ENCODE results near the gene CNN2.

The CNN2 gene

DNA sequence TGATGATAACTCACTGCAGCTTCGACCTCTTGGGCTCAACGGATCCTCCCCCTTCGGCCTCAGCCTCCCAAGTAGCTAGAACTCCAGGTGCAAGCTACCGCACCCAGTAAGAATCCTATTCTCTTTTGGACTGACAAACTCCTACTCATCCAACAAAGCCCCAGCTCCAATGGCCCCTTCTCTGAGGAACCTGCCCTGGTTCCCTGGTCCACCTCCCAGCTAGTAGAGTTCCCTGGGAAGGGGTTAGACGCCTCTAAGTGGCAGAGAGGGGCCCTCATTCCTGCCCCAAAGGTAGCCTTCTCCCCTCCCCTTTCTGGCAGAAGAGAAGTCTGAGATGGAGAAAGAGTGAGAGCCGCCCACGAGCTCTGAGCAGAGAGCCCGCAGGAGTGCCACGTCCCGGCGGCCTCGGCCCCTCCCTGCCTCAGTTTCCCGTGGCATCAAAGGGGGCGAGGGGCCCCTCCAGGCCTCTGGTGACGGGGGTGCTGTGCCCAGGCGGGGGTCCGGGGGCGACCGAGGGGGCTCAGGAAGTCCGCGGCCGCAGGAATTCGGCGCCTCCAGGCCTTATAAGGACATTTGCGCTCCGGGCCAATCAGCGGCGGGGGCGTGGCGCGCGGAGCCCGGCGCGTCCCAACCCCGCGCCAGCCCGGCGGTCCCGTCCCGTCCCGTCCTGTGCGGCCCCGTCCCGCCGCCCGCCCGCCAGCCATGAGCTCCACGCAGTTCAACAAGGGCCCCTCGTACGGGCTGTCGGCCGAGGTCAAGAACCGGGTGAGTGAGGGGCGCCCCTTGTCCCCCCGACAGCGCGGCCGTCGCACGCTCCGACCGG is at the start of gene CNN2:
TSS of gene CNN2 (plus strand) at position 649 of the 823 bp plus-strand sequence. CDS start at position 703, 54 bp downstream.
- peak; percentile 58 for TF ChIP-seq POLR2A (IDR thresholded peaks at IDR 0.05; ENCODE audit: low read depth, low read length)
- DNase-seq (ENCODE audit: insufficient read length, low spot score) (peak; percentile 83), FAIRE-seq (no peak)

DNA sequence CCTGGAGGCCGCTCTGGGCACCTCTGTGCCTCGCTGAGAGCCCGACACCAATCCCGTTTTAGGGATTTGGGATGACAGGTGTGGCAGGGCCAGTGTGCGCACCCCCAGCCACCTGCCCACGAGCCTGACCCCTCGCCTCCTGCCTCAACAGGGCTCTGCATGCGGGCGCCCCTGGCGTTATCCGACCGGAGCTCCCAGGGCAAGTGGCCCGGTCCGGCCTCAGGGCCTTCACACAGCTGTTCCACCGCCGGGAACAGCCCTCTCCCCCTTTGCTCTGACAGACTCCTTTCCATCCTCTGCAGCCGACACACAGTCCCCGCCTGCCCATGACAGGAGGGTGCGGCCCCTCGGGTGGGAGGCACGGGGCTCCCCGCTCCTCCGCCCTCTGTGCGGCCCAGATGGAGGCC is 49.3 kb upstream of the CNN2 start:
- FAIRE-seq (no peak), DNase-seq (ENCODE audit: insufficient read length, low spot score) (no peak)
- TF ChIP-seq POLR2A (IDR thresholded peaks at IDR 0.05; ENCODE audit: low read depth, low read length), result no peak

DNA sequence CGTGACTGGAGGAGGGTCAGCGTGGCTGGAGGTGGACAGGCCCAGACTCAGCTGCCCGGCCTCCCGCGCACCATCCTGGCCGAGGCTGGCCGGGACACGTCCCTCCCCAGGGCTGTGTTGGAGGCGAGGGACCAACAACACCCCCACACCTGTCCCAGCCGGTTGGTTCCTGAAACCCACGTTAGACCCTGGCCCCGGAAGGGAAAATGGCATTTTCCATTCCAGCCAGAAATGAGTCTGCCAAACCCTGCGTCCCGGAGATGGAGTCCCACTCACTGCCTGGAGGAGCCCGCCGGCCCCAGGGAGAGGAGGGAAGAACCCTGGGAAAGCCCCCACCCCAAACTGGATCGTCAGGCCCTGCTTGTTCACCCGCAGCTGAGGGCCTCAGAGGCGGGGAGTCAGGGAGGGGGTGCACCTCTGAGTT is 47.1 kb upstream of the CNN2 start:
- no peak for TF ChIP-seq POLR2A (IDR thresholded peaks at IDR 0.05; ENCODE audit: low read depth, low read length)
- DNase-seq (ENCODE audit: insufficient read length, low spot score) (no peak), FAIRE-seq (no peak)

DNA sequence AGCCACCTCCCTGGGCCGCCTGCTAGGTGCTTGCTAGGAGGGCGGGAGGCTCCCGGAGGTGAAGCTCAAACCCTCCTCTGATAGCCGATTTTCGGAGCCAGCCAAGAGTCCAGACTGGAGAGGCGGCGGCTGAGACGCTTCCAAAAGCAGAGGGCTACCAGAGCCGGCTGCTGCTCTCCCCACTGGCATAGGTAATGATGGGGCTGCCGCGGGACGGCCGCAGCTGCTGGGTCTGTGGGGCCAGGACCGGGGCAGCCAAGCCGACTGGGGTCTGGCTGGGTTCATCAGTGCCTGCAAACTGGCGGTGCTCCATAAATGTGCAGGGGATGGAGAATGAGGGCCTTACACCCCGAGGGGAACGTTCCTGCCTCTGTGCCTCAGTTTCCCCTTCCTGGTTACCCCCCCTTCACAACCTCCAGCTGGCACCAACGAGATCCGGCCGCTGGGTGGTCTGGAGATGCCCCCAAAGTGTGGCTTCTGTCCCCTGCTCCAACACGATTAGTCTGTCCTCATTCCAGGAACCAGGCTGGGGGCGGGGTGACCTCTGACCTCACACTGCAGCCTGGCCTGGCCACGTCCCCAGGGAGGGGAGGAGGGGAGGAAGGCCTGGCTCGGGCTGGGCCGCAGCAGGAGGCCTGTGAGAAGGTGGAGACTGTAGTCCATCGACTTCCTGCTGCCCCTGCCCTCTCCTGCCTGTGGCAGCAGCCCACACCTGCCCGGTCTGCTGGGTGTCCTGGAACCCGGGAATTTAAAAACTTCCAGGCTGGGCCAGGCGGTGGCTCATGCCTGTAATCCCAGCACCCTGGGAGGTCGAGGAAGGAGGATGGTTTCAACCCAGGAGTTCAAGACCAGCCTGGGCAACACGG is 46.0 kb upstream of the CNN2 start:
- DNase-seq (ENCODE audit: insufficient read length, low spot score) (no peak), FAIRE-seq (no peak)

DNA sequence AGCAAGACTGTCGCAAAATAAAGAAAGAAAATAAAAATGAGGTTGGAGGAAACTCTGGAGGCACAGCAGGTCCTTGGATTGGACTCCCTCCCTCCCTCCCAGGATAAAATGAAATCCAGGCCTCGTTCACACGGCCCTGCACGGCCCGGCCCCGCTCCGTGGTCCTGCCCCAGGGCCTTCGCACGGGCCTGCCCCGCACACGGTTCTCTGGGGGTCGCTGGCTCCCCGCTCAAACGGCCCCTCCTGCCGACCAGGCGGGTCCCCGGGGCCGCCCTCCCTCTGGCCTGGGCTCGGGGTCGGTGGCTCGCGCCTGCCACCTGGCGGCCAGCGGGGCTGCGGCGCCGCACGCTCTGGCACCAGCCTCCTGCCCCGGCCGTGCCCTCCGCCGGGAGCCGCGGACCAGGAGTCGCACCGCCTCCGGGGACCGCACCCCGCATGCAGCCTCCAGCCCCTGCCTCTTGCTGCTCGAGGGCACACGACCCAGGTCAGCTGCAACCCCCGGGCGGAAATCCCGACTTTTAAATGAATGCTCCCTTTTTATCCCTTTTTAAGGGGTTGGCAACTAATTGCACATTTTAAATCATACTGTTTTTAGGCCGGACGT is 43.7 kb upstream of the CNN2 start:
- FAIRE-seq (no peak), DNase-seq (ENCODE audit: insufficient read length, low spot score) (peak; percentile 93)
- no peak for TF ChIP-seq POLR2A (IDR thresholded peaks at IDR 0.05; ENCODE audit: low read depth, low read length)

More for the DNA sequence above, 46.0 kb upstream of the CNN2 start:
- no peak for TF ChIP-seq POLR2A (IDR thresholded peaks at IDR 0.05; ENCODE audit: low read depth, low read length)

DNA sequence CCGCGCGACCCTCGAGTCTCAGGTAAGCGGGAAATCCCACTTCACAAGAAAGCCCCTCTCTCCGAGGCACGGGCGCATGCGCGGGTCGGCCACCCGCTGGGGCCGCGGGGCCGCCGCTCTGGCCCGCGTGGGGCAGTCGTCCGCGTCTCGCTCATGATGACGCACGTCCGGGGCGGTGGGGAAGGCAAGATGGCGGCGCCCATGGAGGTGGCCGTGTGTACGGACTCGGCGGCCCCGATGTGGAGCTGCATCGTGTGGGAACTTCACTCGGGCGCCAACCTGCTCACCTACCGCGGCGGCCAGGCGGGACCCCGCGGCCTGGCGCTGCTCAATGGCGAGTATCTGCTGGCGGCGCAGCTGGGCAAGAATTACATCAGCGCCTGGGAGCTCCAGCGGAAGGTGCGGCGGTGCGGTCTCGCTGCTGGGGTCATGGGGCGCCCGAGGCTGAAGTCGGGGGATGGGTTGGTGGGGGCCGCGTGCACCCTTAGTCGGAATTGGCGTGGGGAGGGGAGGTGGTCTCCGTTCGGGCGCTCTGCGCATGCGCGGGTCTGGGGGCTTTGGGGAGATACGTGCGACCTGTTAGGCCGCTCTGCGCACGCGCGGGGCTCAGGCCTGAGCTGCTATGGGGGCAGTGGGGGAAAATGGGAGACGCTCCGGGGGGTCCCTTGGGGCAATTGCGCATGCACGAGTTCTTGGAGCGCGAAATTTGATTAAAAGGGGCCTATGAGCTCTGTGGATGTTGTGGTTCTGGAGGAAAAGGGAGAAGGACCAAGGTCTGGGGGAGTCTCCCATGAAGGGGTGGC is 42.0 kb upstream of the CNN2 start, which contains the start of gene WDR18:
TSS of gene WDR18 (plus strand) at position 181 of the 803 bp plus-strand sequence. CDS start at position 190, 9 bp downstream.
- TF ChIP-seq POLR2A (IDR thresholded peaks at IDR 0.05; ENCODE audit: low read depth, low read length), result peak; percentile 53
- DNase-seq (ENCODE audit: insufficient read length, low spot score), result peak; percentile 96
- FAIRE-seq, result no peak

DNA sequence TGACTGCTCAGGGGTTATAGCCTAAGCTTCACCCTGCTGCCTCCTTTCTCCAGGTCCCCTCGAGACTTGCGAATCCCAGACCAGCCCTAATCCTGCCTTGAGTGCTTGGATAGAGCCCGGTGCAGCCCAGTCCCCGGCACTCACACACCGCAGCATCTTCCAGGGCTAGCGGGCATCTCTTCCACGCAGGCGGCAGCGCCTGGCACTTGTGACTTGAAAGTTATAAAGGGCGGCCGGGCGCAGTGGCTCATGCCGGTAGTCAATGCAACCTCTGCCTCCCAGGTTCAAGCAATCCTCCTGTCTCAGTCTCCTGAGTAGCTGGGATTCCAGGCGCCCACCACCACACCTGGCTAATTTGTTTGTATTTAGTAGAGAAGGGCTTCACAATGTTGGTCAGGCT is 40.3 kb upstream of the CNN2 start:
- TF ChIP-seq POLR2A (IDR thresholded peaks at IDR 0.05; ENCODE audit: low read depth, low read length), result no peak
- no peak for FAIRE-seq
- DNase-seq (ENCODE audit: insufficient read length, low spot score), result no peak

DNA sequence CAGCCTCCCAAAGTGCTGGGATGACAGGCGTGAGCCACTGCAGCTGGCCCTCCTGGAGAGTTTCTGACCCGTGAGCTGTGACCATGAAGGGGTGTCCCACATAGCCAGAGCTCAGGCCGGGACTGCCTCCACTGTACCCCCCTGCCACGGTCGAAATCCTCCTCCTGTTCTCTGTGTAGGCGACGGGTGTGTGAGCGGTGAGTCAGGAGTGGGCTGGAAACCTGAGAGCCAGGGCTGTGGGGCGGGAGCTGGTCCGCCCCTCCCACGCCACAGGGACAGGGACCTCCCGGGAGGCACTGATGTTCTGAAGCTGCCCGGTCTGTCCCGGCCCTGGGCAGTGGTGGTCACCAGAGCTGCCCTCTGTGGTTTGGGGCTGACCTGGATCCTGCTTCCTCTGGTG is 38.3 kb upstream of the CNN2 start:
- no peak for FAIRE-seq
- no peak for TF ChIP-seq POLR2A (IDR thresholded peaks at IDR 0.05; ENCODE audit: low read depth, low read length)
- DNase-seq (ENCODE audit: insufficient read length, low spot score), result no peak

DNA sequence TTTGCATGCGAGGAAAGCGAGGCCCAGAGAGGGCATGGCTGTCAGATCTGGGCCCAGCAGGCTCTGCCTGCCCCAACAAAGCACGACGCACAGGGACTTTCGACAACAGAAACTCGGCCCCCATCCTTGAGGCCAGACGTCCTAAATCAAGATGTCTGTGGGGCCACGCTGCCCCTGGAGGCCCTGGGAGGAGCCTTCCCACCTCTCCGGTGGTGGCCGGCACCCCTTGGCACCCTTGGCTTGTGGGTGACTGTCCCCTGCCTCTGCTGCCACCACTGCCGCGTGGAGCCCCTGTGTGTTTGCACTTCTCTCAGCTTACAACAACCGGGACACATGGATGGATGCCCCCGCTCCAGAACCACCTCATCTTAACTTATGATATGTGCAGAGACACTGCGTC is 37.9 kb upstream of the CNN2 start:
- no peak for DNase-seq (ENCODE audit: insufficient read length, low spot score)
- no peak for FAIRE-seq
- no peak for TF ChIP-seq POLR2A (IDR thresholded peaks at IDR 0.05; ENCODE audit: low read depth, low read length)

DNA sequence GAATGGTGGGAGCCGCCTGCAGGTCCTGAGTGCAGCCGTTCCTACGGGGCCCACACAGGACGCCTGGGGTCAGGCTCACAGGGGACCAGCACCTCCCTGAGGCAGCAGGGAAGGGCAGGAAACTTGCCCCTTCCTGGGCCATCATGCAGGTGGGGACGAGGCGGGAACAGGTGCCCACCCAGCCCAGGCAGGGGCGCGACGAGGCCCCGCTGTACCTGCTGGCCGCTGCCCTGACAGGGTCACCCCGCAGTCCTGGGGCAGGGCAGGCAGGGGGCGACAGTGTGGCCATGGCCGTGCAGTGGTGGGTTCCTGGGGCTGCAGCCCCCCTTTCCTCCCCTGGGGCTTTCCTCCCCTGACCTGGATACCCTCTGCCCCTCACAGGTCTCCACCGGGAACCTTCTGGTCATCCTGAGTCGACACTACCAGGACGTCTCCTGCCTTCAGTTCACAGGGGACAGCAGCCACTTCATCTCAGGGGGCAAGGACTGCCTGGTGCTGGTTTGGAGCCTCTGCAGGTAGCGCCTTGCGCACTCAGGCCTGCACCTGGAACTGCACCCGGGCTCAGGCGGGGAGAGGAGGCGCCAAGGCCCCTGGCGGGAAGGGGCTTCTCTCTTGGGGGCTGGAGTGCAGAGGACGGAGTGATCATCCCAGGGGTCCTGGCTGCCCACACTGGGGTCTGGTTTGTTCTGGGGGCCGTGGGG is 36.9 kb upstream of the CNN2 start:
- TF ChIP-seq POLR2A (IDR thresholded peaks at IDR 0.05; ENCODE audit: low read depth, low read length), result no peak
- DNase-seq (ENCODE audit: insufficient read length, low spot score) (no peak), FAIRE-seq (no peak)

DNA sequence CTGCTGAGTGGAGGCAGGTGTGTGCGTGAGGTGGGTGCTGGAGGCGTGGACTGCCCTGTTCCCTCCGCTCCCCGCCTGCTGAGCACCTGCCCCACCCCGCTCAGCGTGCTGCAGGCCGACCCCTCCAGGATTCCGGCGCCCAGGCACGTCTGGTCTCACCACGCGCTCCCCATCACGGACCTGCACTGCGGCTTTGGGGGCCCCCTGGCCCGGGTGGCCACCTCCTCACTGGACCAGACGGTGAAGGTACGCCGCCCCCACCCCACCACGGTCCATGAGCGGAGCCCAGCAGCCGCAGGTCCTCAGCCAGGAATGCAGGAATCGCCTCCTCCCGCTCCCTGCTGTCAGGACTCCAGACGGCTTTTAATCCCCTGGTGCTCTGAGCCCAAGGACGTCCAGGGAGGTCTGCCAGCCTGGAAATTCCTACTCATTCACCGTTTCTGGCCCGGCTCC is 36.3 kb upstream of the CNN2 start:
- DNase-seq (ENCODE audit: insufficient read length, low spot score), result no peak
- FAIRE-seq, result no peak
- TF ChIP-seq POLR2A (IDR thresholded peaks at IDR 0.05; ENCODE audit: low read depth, low read length), result no peak

DNA sequence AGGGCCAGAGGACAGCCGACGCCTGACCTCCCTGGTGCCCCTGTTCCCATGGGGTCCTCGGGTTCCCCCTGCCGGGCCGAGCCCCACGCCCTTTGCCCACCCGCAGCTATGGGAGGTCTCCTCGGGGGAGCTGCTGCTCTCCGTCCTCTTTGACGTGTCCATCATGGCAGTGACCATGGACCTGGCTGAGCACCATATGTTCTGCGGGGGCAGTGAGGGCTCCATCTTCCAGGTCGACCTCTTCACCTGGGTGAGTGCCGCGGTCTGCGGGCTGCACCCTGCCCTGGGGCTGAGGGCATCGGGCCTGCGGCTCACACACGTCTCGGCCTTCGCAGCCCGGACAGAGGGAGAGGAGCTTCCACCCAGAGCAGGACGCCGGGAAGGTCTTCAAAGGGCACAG is 35.7 kb upstream of the CNN2 start:
- no peak for TF ChIP-seq POLR2A (IDR thresholded peaks at IDR 0.05; ENCODE audit: low read depth, low read length)
- DNase-seq (ENCODE audit: insufficient read length, low spot score) (no peak), FAIRE-seq (no peak)
